Activated naive CD4-positive, alpha-beta T cell treated with anti-CD3 and anti-CD28 coated beads for 36 hours (primary cell): ENCODE results near the gene COL23A1. TPM values are rescaled to one million over a fixed set of nuclear protein-coding genes. Genes with fewer than 3 reads are reported as not detected.

Source experiments
- CTCF ChIA-PET: fragments of 350-600 bp; sonication (Branson Sonifier 250); formaldehyde crosslinking; loops from one replicate; lab custom pipeline; 2021; ENCODE audit warnings: antibody characterized with exemption; lab: Charles Lee
- DNase-seq: peaks from one replicate; pipeline ENCODE4 v3.0.0-alpha.2; 2020
- H3K27ac Mint-ChIP-seq: one replicate; pipeline ENCODE4 v1.8.0; 2021; ENCODE audit warnings: mild to moderate bottlenecking, mixed read lengths
- H3K27me3 Mint-ChIP-seq: one replicate; pipeline ENCODE4 v1.8.0; 2021; ENCODE audit warnings: low read depth, mixed read lengths
- H3K36me3 Mint-ChIP-seq: one replicate; pipeline ENCODE4 v1.8.0; 2021; ENCODE audit warnings: low read depth, mixed read lengths
- H3K4me1 Mint-ChIP-seq: one replicate; pipeline ENCODE4 v1.8.0; 2021; ENCODE audit warnings: low read depth, mixed read lengths
- H3K4me3 Mint-ChIP-seq: one replicate; pipeline ENCODE4 v1.8.0; 2021; ENCODE audit warnings: mild to moderate bottlenecking, moderate library complexity, mixed read lengths
- H3K9me3 Mint-ChIP-seq: one replicate; pipeline ENCODE4 v1.8.0; 2021; ENCODE audit warnings: mixed read lengths
- intact Hi-C: fragments of 100-400 bp; cut with micrococcal nuclease; formaldehyde crosslinking; loops from one replicate; pipeline ENCODE4 v1.15.1; 2023
- total RNA-seq, 2 experiments: library from RNA; stranded (reverse); gene quantifications; one replicate each; pipeline ENCODE4 v1.2.3, GENCODE V29; 2021

COL23A1 gene
- total RNA-seq, 2 experiments from 2014 or later: 0.07 TPM; not detected in 1

- H3K9me3 Mint-ChIP-seq: no peaks in the 10 kb centered on the region
- DNase-seq: no peak
- H3K4me1 Mint-ChIP-seq: peaks cover 7% of the 10 kb centered on the region
- CTCF ChIA-PET: interaction anchor here (0.6 to 0.9 kb wide), 2 partner anchors 10 to 364 kb away, joined by 3 read pairs; no protein-coding TSS in a partner anchor
- intact Hi-C loops: no loop called here
- H3K36me3 Mint-ChIP-seq: no peaks in the 10 kb centered on the region
- no peak overlapping the region for H3K27ac Mint-ChIP-seq
- H3K27me3 Mint-ChIP-seq: no peaks in the 10 kb centered on the region
- no peak overlapping the region for H3K4me3 Mint-ChIP-seq
Measured at GRCh38 chr5:178471711-178472110, 118.5 kb downstream of the COL23A1 start.

GRCh38 chr5:178470760-178471025, 119.5 kb downstream of the COL23A1 start:
- CTCF ChIA-PET: interaction anchor here (0.9 kb wide), 1 partner anchor 9 kb away, joined by 3 read pairs; no protein-coding TSS in a partner anchor
- Mint-ChIP-seq H3K9me3 (no peaks in the 10 kb centered on the region), H3K4me3 (no peak overlapping the region), H3K36me3 (no peaks in the 10 kb centered on the region), H3K4me1 (peaks cover 7% of the 10 kb centered on the region), H3K27ac (no peak overlapping the region), H3K27me3 (no peaks in the 10 kb centered on the region)
- intact Hi-C loops: no loop called here
- DNase-seq: no peak

GRCh38 chr5:178469975-178470759, 120.0 kb downstream of the COL23A1 start:
- H3K9me3 Mint-ChIP-seq: no peaks in the 10 kb centered on the region
- peaks cover 7% of the 10 kb centered on the region for H3K4me1 Mint-ChIP-seq
- no peak overlapping the region for H3K4me3 Mint-ChIP-seq
- DNase-seq: no peak
- no peak overlapping the region for H3K27ac Mint-ChIP-seq
- no peaks in the 10 kb centered on the region for H3K27me3 Mint-ChIP-seq
- CTCF ChIA-PET: no interaction called here
- no peaks in the 10 kb centered on the region for H3K36me3 Mint-ChIP-seq
- intact Hi-C loops: no loop called here

- peaks cover 7% of the 10 kb centered on the region for H3K4me1 Mint-ChIP-seq
- H3K36me3 Mint-ChIP-seq: no peaks in the 10 kb centered on the region
- no peaks in the 10 kb centered on the region for H3K9me3 Mint-ChIP-seq
- H3K4me3 Mint-ChIP-seq: no peak overlapping the region
- H3K27ac Mint-ChIP-seq: no peak overlapping the region
- no peaks in the 10 kb centered on the region for H3K27me3 Mint-ChIP-seq
- DNase-seq: no peak
- intact Hi-C loops: no loop called here
- CTCF ChIA-PET: no interaction called here
Measured at GRCh38 chr5:178469011-178469974, 120.9 kb downstream of the COL23A1 start.

- H3K4me1 Mint-ChIP-seq: no peaks in the 10 kb centered on the region
- no peak for DNase-seq
- CTCF ChIA-PET: no interaction called here
- H3K4me3 Mint-ChIP-seq: no peak overlapping the region
- no peak overlapping the region for H3K27ac Mint-ChIP-seq
- no peaks in the 10 kb centered on the region for H3K27me3 Mint-ChIP-seq
- intact Hi-C loops: no loop called here
- H3K9me3 Mint-ChIP-seq: no peaks in the 10 kb centered on the region
- no peaks in the 10 kb centered on the region for H3K36me3 Mint-ChIP-seq
Measured at GRCh38 chr5:178468196-178468685, 122.0 kb downstream of the COL23A1 start.

- CTCF ChIA-PET: no interaction called here
- no peak for DNase-seq
- Mint-ChIP-seq H3K4me3 (no peak overlapping the region), H3K4me1 (no peaks in the 10 kb centered on the region), H3K27me3 (no peaks in the 10 kb centered on the region), H3K36me3 (no peaks in the 10 kb centered on the region), H3K27ac (no peak overlapping the region), H3K9me3 (no peaks in the 10 kb centered on the region)
- intact Hi-C loops: no loop called here
Measured at GRCh38 chr5:178467568-178468195, 122.5 kb downstream of the COL23A1 start.

- no peak overlapping the region for H3K27ac Mint-ChIP-seq
- H3K36me3 Mint-ChIP-seq: no peaks in the 10 kb centered on the region
- no peaks in the 10 kb centered on the region for H3K4me1 Mint-ChIP-seq
- no peaks in the 10 kb centered on the region for H3K27me3 Mint-ChIP-seq
- CTCF ChIA-PET: no interaction called here
- DNase-seq: no peak
- H3K9me3 Mint-ChIP-seq: no peaks in the 10 kb centered on the region
- intact Hi-C loops: no loop called here
- H3K4me3 Mint-ChIP-seq: no peak overlapping the region
Measured at GRCh38 chr5:178467205-178467567, 123.0 kb downstream of the COL23A1 start.

- H3K27ac Mint-ChIP-seq: no peak overlapping the region
- no peaks in the 10 kb centered on the region for H3K27me3 Mint-ChIP-seq
- H3K36me3 Mint-ChIP-seq: no peaks in the 10 kb centered on the region
- no peak for DNase-seq
- intact Hi-C loops: no loop called here
- CTCF ChIA-PET: no interaction called here
- no peaks in the 10 kb centered on the region for H3K4me1 Mint-ChIP-seq
- H3K4me3 Mint-ChIP-seq: no peak overlapping the region
- no peaks in the 10 kb centered on the region for H3K9me3 Mint-ChIP-seq
Measured at GRCh38 chr5:178466342-178466741, 123.9 kb downstream of the COL23A1 start.

GRCh38 chr5:178465861-178466288, 124.3 kb downstream of the COL23A1 start:
- Mint-ChIP-seq H3K27ac (no peak overlapping the region), H3K4me1 (no peaks in the 10 kb centered on the region), H3K9me3 (no peaks in the 10 kb centered on the region), H3K27me3 (no peaks in the 10 kb centered on the region), H3K4me3 (no peak overlapping the region), H3K36me3 (no peaks in the 10 kb centered on the region)
- CTCF ChIA-PET: no interaction called here
- intact Hi-C loops: no loop called here
- DNase-seq: no peak

- intact Hi-C loops: no loop called here
Measured at GRCh38 chr5:178465228-178465860, 124.8 kb downstream of the COL23A1 start.

GRCh38 chr5:178464431-178465048, 125.7 kb downstream of the COL23A1 start:
- Mint-ChIP-seq H3K27me3 (no peaks in the 10 kb centered on the region), H3K36me3 (no peaks in the 10 kb centered on the region), H3K9me3 (no peaks in the 10 kb centered on the region), H3K4me1 (no peaks in the 10 kb centered on the region), H3K4me3 (no peak overlapping the region), H3K27ac (no peak overlapping the region)
- intact Hi-C loops: loop anchor here (5.0 kb wide), 1 partner anchor 88 kb away; no protein-coding TSS in a partner anchor
- CTCF ChIA-PET: no interaction called here
- no peak for DNase-seq

More at GRCh38 chr5:178465228-178465860, 124.8 kb downstream of the COL23A1 start:
- Mint-ChIP-seq H3K4me1 (no peaks in the 10 kb centered on the region), H3K36me3 (no peaks in the 10 kb centered on the region), H3K27me3 (no peaks in the 10 kb centered on the region), H3K27ac (no peak overlapping the region), H3K9me3 (no peaks in the 10 kb centered on the region), H3K4me3 (no peak overlapping the region)
- CTCF ChIA-PET: no interaction called here
- no peak for DNase-seq
